NCI-H187 (cell line): ENCODE results near the gene ZNF335.
"Not testable (repeated sequence)": the region's sequence is repeated elsewhere in the genome, so short reads cannot be mapped to it uniquely, and the experiment has no call there.

ENCODE experiments used
- DNase-seq, 2 experiments: peaks; one replicate each; lab custom pipeline; 2025; lab: John Stamatoyannopoulos, UW

ZNF335 gene

DNA sequence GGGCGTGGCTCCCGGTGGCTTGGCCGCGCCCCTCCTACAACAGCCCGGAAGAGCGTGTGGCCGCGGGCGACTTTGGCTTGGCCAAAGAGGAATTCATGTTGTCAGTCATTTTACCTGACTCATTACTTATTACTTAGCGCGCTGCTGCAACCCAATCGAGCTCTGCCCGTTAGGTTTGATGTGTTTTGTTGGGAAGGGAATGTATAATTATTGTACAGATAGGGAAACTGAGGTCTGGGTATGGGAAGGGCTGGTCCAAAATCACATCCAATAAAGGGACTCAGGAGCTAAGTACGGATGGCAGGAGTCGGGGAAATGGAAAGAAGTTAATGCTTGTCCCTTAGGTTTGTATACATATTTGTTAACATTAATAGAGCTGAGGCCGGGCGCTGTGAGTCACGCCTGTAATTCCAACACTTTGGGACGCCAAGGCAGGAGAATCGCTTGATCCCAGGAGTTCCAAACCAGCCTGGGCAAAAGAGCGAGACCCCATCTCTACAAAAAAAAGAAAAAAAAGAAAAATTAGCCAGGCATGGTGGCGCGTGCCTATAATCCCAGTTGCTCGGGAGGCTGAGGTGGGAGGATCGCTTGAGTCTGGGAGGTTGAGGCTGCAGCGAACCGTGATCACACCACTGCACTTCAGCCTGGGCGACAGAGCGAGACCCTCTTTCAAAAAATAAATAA is 639 bp upstream of the ZNF335 start:
- DNase-seq = no peak

DNA sequence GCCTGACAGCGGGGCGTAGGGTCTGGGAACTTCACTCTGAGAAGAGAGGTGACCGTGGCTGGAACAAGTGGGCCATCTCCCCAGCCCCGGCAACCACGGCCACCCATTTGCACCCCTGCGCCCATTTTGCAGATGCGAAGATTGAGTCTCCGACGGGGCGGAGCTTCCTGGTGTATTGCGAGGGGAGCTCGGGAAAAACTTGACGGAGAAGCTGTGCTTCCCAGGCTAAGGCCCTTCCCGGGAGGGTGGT is 653 bp downstream of the ZNF335 start:
- DNase-seq = no peak

DNA sequence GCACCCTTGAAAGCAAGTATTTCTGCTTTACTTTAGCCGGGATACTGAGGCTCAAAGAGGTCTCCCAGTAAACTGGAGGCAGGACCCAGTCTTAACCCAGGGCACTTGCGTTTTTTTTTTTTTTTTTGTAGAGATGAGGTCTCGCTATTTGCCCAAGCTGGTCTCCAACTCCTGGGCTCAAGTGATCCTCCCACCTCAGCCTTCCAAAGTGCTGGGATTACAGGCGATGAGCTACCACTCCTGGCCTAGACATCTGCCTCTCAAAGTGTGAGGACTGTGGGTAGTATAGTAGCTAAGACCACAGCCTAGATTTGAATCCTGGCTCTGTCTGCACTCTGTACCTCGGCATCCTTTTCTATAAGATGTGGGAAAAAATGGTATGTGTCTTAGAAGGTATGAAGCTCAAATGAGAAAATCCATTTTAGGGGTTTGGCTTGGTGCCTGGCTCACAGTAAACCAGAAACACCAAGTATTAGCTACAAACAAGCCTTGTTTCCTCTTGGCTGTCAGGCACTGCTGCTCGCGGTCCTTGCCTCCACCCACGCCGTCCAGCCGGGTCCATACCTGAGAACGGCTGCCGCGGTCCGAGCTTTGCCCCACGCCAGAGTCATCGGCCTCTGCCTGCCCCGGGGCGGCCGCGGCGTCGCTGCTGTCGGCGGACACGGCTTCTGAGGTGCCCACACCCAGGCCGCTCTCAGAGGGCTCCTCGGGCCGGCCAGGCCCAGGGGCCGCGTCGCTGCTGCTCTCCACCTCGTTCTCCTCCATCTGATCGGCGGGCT is 1.2 kb downstream of the ZNF335 start:
- no peak for DNase-seq

DNA sequence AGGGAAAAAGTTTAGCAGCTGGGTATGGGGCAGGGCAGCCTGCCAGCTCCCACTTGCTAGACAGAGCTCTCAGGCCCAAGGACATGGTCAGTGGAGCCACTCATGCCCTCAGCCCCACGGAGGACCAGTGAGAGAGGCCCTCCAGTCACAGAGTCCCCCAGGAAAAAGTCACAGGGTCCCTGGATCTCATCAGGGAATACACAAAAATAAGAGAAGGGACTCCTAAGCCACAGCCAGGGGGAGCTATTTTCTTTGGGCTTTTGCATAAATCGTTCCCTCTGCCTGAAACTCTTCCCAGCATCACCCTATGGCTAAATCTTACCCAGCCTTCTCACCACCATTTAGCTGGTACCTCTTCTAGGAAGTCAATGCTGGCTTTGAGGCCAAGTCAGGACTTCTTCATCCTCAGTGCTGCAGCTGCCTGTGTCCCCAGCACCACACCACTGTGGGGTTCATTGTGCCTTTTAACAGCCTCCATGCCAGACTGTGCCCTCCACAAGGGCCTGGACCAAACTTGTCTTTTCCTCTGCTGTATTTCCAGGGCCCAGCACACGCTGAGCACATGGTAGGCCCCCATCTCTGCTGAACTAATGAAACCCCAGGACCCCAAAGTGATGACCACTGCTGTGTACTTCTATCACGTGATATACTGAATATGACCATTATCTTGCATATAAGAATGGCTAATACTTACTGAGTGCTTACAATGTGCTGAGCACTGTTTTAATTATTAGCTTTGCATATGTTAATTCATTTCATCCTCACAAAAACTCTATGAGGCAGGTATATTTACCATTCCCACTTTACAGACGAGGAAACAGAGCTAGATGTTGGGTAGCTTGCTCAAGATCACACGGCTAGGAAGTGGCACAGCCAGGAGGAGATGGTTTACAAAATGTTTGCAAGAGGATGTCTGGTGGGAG is 2.0 kb downstream of the ZNF335 start:
- DNase-seq = no peak

DNA sequence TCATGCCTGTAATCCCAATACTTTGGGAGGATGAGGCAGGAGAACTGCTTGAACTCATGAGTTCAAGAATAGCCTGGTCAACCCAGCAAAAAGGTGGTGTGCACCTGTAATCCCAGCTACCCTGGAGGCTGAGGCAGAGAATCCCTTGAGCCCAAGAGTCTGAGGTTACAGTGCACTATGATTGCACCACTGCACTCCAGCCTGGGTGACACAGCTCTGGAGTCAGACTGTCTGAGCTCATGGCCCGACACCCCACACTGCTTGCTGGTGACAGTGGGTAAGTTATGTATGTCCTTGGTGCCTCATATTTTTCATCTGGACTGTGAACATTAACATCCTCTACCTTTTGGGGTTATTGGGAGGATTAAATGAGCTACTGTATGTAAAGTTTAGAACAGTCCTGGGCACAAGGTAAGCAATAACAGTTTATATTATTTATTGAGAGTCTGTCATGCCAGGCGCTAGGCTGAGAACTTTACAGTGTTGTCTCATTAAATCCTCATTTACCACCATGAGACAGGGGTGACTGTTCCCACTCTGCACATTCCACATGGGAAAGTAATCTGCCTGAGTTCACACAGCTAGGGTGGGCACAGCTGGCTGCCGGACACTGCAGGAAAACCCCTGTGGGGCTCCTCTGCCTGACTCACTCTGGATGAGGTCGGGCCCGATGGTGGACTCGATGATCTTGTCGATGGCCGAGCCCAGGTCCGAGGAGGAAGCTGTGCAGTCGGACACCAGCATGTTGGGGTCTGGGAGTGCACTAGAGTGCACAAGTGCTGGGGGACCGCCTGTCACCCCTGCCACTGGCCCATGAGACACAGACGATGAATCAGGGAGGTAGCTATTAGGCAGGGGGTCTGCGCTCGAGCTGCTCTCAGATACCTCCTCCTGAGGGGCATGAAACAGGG is 2.9 kb downstream of the ZNF335 start:
- DNase-seq = no peak

DNA sequence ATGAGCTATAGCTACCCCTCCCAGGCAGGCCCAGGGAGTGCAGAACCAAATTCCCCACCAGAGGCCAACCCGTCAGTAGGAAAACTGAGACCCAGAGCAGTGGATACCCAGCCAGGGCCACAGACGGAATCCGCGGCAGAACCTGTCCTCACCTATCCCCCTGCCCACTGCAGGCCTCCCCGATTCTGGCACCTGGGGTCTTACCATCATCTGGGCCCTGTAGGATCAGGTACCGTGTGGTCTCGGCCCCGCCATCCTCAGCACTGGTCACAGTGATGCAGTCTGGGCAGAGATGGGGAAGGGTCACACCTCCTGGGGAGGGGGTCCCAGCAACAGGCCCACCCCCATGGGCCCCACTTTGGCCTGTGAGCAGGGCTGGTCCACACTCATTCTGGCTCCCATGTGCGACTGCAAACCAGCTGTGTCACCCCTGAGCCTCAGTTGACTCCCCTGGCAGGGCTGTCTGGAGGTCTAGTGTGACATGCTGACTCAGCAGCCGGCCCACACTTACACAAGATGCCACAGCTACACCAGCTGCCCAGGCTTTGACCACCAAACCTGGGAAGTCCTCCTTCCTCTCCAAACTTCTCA is 3.8 kb downstream of the ZNF335 start:
- no peak for DNase-seq

DNA sequence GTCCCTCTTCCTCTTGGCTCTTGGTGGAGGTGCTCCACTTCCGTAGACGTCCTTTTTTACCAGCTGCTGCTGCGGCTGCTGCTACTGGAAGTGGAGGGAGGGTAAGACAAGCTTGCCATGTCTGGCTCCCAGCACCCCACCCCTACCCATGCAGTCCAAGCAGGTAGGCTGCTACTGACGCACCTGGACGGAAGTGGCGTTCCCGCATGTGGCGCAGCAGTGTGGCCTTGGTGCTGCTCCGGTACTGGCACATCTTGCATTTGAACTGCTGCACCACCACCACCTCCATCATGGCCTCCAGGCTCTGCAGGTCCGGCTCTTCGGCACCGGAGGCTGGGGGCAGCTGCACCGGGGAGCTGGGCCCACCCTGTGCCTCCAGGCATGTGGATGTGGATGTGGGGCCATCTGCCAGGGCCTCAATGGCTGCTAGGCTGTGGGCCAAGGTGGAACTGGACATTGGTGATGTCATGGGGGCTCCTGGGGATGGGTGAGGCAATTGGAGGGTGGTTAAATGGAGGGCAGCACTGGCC is 4.4 kb downstream of the ZNF335 start:
- DNase-seq = no peak

DNA sequence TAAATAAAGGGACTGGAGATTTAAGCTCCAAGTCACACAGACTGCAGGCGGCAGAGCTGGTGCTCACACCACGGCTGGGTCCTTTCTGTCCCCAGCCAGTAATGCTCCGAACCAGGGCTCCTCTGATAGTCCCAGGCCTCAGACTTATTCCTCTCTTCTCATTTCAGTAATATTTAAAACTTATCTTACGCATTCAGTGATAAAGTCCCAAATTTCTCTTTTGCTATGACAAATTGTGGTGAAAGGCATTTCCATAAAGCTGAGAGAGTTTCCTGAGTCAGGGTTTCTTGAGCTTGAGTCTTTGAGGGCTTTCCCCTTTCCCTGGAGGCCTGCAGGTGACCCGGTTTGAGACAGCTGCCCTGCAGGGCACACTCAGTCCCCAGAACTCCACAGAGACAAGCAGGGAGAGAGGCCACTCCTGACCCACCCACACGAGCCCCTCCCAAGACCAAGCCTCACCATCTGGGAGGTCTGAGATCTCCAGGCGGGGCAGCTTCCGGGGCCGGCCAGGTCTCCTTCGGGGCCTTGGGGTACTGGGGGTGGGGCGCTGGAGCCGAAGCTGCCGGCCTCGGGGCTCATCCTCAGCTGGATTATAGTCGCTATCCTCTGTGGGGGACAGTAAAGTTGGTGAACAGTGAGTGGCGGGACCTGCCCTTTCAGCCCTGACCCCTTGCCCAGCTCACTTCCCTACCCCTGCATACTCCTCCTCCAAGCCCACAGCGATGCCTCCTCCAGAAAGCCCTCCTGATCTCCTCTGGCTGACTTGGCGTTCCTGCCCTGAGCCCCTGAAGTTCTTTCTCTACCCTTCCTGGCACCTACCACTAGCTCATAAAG is 6.6 kb downstream of the ZNF335 start:
- no peak for DNase-seq

DNA sequence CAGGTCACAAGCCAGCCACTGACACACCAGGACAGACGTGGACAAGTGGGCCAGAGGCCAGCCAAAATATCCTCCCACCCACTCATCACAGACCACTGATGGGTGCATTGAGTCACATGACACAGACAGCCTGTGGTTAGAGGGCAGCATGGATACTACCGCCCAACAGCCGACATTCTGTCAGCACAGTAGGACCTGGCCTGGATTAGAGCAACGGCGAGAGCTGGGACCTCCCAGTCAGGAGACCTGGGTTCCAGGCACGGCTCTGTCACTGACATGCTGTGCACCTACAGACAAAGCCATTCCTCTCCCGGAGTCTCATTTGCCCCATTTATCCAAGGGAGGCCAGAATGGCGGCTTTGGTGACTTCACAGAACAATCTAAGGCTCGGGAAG is 8.0 kb downstream of the ZNF335 start:
- no peak for DNase-seq

DNA sequence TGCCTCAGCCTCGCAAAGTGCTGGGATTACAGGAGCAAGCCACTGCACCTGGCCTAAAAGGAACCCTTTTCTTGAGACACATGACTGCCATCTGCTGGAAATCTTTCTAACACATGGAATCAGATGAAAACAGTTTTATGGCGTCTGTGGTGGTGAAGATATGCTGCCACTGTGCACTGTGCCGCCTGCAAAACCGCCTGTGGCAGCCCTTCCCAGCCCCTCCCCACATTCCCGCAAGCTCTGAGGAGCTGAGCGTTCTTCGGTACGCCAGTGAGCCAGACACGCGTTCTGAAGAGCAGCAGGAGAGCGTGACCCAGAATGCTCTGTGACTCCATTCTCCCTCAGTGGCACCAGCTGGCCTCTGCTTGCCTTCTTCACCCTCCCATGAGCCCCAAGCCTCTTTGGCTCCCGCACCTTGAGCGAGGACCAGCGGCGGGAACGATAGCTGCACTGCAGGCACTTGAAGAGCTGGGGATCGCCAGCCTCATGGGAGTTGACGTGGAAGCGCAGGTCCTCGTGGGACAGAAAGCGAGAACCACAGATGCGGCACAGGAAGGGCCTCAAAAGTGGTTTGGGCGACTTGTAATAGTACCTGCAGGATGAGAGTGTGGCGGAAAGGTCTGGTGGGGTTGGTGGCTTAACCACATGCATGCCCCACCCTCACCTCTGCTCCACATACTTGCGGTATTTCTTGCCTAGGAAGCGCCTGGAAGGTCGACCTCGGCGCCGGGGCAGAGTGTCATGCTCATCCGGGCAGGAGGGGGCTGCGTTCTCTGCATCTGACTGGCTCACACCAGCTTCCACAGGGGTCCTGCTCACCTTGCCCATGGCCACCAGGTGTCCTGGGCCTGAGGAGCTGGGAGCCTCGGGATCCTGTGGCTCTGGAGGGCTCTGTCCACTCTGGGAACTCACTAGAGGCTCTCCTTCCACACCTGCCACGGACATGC is 8.7 kb downstream of the ZNF335 start:
- DNase-seq = no peak

DNA sequence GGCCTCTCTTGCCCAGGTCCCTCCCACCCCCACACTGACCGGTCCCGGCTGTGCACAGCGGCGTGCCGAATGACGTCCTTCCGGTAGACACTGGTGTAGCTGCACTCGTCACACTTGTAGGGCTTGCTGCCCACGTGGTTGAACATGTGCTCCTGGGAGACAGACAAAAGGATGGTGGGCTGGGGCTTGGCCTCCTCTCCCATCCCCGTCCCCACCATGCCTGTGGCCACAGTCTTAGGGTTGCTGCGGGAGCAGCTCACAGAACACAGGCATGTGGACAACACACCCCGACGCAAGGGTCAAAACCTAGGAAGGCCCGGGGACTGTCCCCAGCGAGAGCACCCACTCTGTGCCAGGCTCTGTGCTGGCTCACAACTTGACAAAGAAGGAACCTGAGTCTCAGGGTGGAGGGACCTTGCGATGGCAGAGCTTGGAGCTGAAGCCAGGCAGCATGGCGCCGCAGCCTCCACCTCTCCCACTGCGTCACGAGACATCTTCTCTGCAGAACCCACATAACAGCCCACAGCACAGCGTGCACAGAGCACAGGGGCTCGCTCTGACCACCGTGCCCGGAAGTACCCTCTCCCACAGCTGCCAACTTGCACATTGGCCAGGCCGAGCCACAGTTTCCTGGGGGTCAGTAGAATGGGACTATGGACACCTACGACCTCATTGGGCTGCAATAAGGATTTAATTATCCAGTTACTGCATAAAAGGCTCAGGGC is 9.8 kb downstream of the ZNF335 start:
- DNase-seq = no peak

DNA sequence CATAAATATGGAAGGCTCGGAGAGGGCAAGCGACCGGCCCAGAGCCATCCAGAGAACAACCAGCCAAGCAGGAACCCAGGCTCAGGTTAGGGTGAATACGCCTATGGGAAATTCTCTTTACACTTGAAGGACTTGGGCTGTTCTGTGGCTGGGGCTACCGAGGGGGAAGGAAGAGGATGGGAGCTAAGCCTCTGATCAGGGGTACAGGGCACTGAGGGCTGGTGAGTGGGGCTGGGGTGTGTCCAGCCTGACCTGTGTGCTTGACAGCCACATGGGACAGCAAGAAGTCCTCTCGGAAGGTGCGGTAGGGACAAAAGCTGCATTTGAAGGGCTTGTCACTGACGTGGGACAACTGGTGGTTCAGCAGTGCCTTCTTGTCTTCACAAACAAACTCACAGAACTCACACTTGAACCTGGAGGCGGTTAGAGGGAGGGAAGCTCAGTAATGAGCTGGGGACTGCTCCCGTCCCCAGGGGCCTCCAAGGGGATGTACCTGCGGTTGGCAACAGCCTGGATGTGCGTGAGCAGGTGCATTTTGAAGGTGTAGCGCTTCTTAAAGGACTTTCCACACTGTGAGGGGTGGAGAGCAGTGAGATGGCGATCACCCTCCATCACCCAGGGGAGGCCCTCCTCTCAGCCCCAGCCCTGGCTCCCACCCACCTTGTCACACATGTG is 11.9 kb downstream of the ZNF335 start:
- no peak for DNase-seq

DNA sequence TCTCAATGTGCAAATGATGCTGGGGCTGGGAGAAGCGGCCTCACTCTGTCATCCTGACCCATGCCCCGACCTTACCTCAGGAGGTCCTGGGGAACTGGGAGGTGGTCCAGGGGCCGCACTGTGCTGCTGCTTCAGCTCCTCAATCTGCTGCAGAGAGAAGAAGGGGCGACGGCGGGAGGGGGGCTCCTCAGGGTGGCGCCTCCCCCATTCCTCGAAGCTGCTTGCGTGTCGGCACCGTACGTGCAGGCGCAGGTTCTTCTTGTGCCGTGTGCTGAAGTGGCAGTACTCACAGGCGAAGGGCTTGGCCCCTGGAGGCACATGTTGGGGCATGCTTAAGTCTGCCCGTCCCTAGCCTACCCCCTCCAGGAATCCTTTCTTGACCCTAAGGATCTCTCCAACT is 12.9 kb downstream of the ZNF335 start:
- DNase-seq = no peak

DNA sequence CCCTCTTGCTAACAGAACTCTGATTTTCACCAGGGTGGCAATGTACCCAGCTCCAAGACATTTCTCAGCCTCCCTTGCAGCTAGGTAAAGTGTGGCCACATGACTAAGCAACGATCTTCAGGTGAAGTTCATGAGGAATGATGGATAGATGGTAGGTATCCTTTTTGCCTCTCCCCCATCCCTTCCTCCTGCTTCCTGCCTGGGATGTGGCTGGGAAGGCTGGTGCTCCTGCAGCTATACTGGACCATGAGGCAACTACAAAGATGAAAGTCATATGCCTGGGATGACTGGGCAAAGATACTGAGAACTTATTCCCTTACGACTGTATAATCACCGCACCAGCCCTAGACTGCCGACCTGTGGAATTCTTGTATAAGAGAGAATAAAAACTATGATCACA is 13.4 kb downstream of the ZNF335 start:
- DNase-seq = no peak

DNA sequence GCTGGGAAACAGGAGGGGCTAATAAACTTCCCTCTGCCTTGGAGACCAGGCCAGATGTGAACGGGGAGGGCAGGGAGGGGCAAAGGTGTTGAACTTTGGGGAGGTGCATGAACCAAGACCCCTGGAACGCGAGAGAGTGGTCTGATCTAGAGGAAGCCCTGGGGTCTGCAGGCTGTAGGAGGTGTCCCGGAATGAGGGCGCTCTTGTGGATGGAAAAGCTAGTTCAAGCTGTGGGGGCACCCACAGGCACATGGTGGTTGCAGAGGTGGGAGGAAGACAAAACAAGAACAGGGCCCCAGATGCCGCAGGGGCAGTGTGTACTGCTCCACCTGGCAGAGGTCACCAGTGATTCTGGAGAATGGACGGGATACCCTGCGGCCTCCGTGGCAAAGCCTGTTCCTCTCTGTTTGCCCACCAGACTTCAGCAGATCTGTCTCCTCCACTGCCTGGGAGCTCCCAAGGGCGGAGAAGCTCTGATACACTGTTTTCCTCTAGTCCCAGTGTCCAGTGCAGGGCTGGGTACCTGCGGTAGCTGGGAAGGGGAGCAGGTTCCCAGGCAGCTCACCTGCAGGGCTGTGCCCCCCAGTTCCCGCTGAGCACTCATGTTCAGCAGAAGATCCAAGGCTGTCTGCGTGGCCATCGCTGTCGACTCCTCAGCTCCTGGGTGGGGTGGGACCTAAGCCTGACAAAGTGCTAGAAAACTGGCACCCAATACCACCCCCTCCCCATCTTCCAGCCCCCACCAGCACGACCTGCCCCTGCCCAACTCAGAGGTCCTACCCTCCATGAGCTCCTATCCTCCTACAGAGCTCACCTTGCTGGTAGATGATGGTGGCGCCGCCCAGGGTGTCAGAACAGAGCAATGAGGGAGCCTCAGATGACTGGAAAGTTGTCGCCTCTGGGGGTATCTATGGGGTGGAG is 14.7 kb downstream of the ZNF335 start:
- no peak for DNase-seq

DNA sequence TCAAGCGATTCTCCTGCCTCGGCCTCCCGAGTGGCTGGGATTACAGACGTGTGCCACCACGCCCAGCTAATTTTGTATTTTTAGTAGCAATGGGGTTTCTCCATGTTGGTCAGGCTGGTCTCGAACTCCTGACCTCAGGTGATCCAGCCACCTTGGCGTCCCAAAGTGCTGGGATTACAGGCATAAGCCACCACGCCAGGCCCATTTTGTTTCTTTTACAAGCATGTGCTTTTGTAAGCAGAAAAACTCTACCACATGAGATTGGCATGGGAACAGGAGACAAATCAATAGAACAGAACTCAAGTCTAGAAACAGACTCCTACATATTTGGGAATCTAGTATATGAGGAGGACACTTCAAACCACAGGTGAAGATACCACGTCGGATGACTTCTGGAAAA is 15.7 kb downstream of the ZNF335 start:
- not testable (repeated sequence) for DNase-seq

DNA sequence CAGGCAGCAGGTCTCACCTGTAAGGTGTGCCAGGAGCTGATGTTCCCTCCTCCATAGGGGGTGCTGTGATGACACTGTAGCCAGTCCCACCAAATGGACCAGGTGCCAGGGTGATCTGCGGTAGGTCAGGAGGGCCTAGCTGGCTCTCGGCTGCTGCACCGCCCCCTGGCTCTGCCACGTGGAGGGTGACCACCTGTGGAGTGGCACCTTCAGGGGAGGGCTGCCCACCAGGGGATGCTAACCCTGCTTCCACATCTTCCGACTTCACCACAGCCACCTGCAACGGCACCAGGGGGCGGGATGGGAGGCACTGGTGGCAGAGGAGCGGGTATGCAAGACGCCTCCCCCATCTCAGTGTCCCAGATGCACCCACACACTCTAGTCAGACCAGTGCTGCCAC is 18.3 kb downstream of the ZNF335 start:
- DNase-seq = no peak
